ENCODE results near the gene LCA5.

DNA sequence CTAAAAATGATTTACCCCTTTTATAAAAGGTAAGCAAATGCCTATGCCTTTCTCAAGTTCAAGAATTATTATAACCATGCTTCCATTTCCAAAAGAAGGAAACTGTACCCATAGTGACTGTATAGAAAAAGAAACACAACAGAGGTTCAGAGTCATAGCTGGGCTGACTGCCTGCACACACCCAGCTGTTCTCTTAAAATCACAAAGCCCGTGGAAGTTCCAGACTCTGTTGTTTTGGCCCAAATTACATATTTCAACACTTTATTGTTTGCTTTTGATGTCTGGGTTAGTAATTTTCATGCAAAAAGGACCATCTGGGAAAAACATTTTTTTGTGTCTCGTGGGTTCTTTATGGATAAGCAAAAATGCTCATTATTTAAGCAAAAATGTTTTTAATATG, 99.2 kb downstream of the LCA5 start:
- TF ChIP-seq, protein P1, sequence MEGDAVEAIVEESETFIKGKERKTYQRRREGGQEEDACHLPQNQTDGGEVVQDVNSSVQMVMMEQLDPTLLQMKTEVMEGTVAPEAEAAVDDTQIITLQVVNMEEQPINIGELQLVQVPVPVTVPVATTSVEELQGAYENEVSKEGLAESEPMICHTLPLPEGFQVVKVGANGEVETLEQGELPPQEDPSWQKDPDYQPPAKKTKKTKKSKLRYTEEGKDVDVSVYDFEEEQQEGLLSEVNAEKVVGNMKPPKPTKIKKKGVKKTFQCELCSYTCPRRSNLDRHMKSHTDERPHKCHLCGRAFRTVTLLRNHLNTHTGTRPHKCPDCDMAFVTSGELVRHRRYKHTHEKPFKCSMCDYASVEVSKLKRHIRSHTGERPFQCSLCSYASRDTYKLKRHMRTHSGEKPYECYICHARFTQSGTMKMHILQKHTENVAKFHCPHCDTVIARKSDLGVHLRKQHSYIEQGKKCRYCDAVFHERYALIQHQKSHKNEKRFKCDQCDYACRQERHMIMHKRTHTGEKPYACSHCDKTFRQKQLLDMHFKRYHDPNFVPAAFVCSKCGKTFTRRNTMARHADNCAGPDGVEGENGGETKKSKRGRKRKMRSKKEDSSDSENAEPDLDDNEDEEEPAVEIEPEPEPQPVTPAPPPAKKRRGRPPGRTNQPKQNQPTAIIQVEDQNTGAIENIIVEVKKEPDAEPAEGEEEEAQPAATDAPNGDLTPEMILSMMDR (IDR thresholded peaks at IDR 0.05) = no peak
- TF ChIP-seq POLR2A (IDR thresholded peaks at IDR 0.05; ENCODE audit: low read depth) = no peak
